ENCODE results near the gene PRKAR2B.
A peak's percentile ranks its signal among the peaks of the same experiment; 100 is the strongest.

PRKAR2B gene

GRCh38 chr7:107201795-107202450 is 157.4 kb downstream of the PRKAR2B start:
- DNase-seq: peak in 1 of 2 experiments; percentile 7

GRCh38 chr7:107203607-107204006 is 159.1 kb downstream of the PRKAR2B start:
- DNase-seq: no peak

- no peak for DNase-seq
Measured at GRCh38 chr7:107206136-107206535, 161.6 kb downstream of the PRKAR2B start.

- DNase-seq: no peak
Measured at GRCh38 chr7:107206706-107207105, 162.2 kb downstream of the PRKAR2B start.

- no peak for DNase-seq
Measured at GRCh38 chr7:107207459-107207858, 163.0 kb downstream of the PRKAR2B start.

GRCh38 chr7:107208024-107208521 is 163.6 kb downstream of the PRKAR2B start:
- no peak for DNase-seq

GRCh38 chr7:107208563-107208962 is 164.1 kb downstream of the PRKAR2B start:
- DNase-seq: no peak

- no peak for DNase-seq
Measured at GRCh38 chr7:107209565-107209964, 165.1 kb downstream of the PRKAR2B start.

GRCh38 chr7:107210400-107210799 is 165.9 kb downstream of the PRKAR2B start:
- no peak for DNase-seq

Measured in NCI-H187 (cell line).